ENCODE results near the gene CTNNBIP1.

The CTNNBIP1 gene

DNA sequence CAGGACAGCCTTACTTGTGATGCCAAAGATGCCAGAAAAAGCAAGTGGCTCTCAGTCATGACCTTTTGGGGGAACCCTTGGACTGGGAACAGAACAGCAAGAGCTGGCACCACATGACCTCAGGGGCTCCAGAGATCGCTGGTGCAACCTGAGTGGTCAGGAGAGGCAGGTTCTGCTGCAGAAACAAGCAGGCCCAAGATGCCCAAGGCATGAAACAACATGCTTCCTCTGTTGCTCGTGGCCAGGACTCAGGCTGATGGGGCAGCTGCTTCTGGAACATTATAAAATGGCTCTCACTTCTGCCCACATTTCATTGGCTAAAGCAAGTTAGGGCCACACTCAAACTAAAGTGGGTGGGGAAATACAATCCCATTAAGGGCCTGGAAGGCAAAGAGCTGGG lies 68.6 kb downstream of the CTNNBIP1 start:
- CTCF ChIA-PET: interaction anchor here (0.7 to 2.0 kb wide), 3 partner anchors 8 to 75 kb away, joined by 3 to 6 read pairs (median 4); no protein-coding TSS in a partner anchor
- Histone ChIP-seq H3K9me3 (ENCODE audit: control insufficient read depth, insufficient read depth, low read depth, low read length) (no peaks in the 10 kb centered on the region), H3K4me1 (ENCODE audit: control insufficient read depth, insufficient read depth, low read length) (no peaks in the 10 kb centered on the region), H3K36me3 (ENCODE audit: control insufficient read depth in 2 of 2, insufficient read depth in 1 of 2, low read length in 2 of 2) (no peaks in the 10 kb centered on the region), H3K27ac (ENCODE audit: extremely low read depth, low read depth, low read length) (no peak overlapping the region), H3K4me3 (ENCODE audit: low read depth, low read length) (no peak overlapping the region)
- POLR2A ChIA-PET: no interaction called here
- no peak for TF ChIP-seq ZNF544 (tag by site-specific recombination; IDR thresholded peaks at IDR 0.05)
- TF ChIP-seq TRIM28 (IDR thresholded peaks at IDR 0.05; ENCODE audit: borderline replicate concordance, low read length): peak; percentile 54; the same call in 1 of the 2 replicates

DNA sequence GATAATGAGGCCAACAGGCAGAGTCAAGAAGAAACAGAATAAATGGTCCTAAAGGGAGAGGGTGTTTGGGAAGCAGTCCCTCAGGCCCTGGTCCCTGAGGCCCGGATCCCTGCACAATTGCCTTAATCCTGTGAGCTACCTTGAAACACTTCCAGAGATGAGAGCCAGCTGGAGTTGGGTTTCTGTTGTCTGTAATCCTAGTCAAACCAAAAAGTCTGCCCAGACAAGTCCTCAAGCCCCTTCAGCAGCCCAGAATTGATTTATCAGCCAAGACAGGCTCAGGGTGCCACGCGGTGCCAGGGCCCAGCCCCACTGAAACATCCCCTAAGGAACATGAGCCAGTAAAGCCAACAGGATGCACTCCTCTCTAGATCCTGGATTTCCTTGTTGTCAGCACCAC lies 69.9 kb downstream of the CTNNBIP1 start:
- TF ChIP-seq ZBTB48 (tag by site-specific recombination; IDR thresholded peaks at IDR 0.05) (0 out of 2 replicates have a peak, but pooled peaks have one; percentile 15), GLIS2 (tag by site-specific recombination; IDR thresholded peaks at IDR 0.05) (no peak)
- Histone ChIP-seq H3K4me3 (ENCODE audit: low read depth, low read length) (no peak overlapping the region), H3K4me1 (ENCODE audit: control insufficient read depth, insufficient read depth, low read length) (no peaks in the 10 kb centered on the region), H3K36me3 (ENCODE audit: control insufficient read depth in 2 of 2, insufficient read depth in 1 of 2, low read length in 2 of 2) (no peaks in the 10 kb centered on the region), H3K9me3 (ENCODE audit: control insufficient read depth, insufficient read depth, low read depth, low read length) (no peaks in the 10 kb centered on the region), H3K27ac (ENCODE audit: extremely low read depth, low read depth, low read length) (no peak overlapping the region)
- POLR2A ChIA-PET: no interaction called here
- CTCF ChIA-PET: interaction anchor here (0.7 to 2.0 kb wide), 2 partner anchors 56 to 250 kb away, joined by 3 to 6 read pairs; no protein-coding TSS in a partner anchor

DNA sequence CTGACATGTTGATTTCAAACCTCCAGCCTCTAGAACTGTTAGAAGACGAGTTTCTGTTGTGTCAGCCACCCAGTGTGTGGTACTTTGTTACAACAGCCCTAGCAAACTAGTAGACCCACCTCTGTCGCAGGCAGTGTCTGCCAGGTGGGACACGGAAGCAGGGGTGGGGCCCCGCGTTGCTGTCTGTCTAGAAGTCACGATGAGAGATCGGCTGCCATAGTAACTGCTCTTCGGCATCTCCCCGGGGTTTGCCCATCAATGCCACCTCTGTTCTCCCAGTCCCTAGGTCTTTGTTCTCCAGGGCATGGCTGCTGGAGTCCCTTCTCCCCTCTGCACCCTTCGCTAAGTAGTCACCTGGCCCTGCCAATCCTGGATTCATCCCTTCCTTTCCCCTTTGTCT lies 71.1 kb downstream of the CTNNBIP1 start:
- H3K36me3 ChIP-seq (ENCODE audit: control insufficient read depth in 2 of 2, insufficient read depth in 1 of 2, low read length in 2 of 2): no peaks in the 10 kb centered on the region
- H3K27ac ChIP-seq (ENCODE audit: extremely low read depth, low read depth, low read length): no peak overlapping the region
- CTCF ChIA-PET: interaction anchor here (0.6 to 1.0 kb wide), 2 partner anchors 54 to 71 kb away, joined by 3 to 4 read pairs; no protein-coding TSS in a partner anchor
- TF ChIP-seq HOXC10 (CRISPR knock-in tag; IDR thresholded peaks at IDR 0.05): no peak
- TF ChIP-seq ZNF654 (tag by site-specific recombination; IDR thresholded peaks at IDR 0.05; ENCODE audit: low read depth): no peak
- TF ChIP-seq, protein P1, sequence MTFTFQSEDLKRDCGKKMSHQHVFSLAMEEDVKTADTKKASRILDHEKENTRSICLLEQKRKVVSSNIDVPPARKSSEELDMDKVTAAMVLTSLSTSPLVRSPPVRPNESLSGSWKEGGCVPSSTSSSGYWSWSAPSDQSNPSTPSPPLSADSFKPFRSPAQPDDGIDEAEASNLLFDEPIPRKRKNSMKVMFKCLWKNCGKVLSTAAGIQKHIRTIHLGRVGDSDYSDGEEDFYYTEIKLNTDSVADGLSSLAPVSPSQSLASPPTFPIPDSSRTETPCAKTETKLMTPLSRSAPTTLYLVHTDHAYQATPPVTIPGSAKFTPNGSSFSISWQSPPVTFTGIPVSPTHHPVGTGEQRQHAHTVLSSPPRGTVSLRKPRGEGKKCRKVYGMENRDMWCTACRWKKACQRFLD (tag by site-specific recombination; IDR thresholded peaks at IDR 0.05): no peak
- TF ChIP-seq ZNF112 (tag by site-specific recombination; IDR thresholded peaks at IDR 0.05): no peak
- TF ChIP-seq ZNF530 (tag by site-specific recombination; IDR thresholded peaks at IDR 0.05; ENCODE audit: low read depth): no peak
- TF ChIP-seq, protein P2, sequence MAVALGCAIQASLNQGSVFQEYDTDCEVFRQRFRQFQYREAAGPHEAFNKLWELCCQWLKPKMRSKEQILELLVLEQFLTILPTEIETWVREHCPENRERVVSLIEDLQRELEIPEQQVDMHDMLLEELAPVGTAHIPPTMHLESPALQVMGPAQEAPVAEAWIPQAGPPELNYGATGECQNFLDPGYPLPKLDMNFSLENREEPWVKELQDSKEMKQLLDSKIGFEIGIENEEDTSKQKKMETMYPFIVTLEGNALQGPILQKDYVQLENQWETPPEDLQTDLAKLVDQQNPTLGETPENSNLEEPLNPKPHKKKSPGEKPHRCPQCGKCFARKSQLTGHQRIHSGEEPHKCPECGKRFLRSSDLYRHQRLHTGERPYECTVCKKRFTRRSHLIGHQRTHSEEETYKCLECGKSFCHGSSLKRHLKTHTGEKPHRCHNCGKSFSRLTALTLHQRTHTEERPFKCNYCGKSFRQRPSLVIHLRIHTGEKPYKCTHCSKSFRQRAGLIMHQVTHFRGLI (tag by site-specific recombination; IDR thresholded peaks at IDR 0.05): no peak
- no peak for TF ChIP-seq ZNF561 (tag by site-specific recombination; IDR thresholded peaks at IDR 0.05; ENCODE audit: borderline replicate concordance)
- no peak for TF ChIP-seq ZNF350 (tag by site-specific recombination; IDR thresholded peaks at IDR 0.05)
- POLR2A ChIA-PET: no interaction called here
- no peaks in the 10 kb centered on the region for H3K4me1 ChIP-seq (ENCODE audit: control insufficient read depth, insufficient read depth, low read length)
- no peak overlapping the region for H3K4me3 ChIP-seq (ENCODE audit: low read depth, low read length)
- H3K9me3 ChIP-seq (ENCODE audit: control insufficient read depth, insufficient read depth, low read depth, low read length): no peaks in the 10 kb centered on the region

DNA sequence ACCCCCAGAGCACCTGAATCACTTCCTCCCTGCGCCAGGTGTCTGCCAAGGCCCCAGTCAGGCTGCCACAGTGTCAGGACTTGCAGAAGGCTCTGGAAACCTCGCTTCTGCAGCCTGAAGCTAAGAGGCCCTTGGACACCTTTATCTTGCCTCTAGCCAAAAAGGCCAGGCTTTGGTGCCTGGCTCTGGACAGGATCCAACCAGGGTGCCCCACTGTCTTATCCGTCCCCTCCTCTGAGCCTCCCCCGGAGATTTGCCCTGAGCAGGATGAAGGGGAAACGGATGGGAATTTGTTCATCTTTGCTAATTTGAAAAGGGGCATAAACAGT lies 73.5 kb downstream of the CTNNBIP1 start:
- ChIA-PET CTCF (interaction anchor here (0.5 kb wide), 1 partner anchor 79 kb away, joined by 4 read pairs; no protein-coding TSS in a partner anchor), POLR2A (no interaction called here)
- Histone ChIP-seq H3K36me3 (ENCODE audit: control insufficient read depth in 2 of 2, insufficient read depth in 1 of 2, low read length in 2 of 2) (no peaks in the 10 kb centered on the region), H3K4me3 (ENCODE audit: low read depth, low read length) (no peak overlapping the region), H3K9me3 (ENCODE audit: control insufficient read depth, insufficient read depth, low read depth, low read length) (no peaks in the 10 kb centered on the region), H3K27ac (ENCODE audit: extremely low read depth, low read depth, low read length) (no peak overlapping the region), H3K4me1 (ENCODE audit: control insufficient read depth, insufficient read depth, low read length) (no peaks in the 10 kb centered on the region)
- TF ChIP-seq, protein P3, sequence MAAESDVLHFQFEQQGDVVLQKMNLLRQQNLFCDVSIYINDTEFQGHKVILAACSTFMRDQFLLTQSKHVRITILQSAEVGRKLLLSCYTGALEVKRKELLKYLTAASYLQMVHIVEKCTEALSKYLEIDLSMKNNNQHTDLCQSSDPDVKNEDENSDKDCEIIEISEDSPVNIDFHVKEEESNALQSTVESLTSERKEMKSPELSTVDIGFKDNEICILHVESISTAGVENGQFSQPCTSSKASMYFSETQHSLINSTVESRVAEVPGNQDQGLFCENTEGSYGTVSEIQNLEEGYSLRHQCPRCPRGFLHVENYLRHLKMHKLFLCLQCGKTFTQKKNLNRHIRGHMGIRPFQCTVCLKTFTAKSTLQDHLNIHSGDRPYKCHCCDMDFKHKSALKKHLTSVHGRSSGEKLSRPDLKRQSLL (tag by site-specific recombination; IDR thresholded peaks at IDR 0.05): no peak
- TF ChIP-seq, protein P4, sequence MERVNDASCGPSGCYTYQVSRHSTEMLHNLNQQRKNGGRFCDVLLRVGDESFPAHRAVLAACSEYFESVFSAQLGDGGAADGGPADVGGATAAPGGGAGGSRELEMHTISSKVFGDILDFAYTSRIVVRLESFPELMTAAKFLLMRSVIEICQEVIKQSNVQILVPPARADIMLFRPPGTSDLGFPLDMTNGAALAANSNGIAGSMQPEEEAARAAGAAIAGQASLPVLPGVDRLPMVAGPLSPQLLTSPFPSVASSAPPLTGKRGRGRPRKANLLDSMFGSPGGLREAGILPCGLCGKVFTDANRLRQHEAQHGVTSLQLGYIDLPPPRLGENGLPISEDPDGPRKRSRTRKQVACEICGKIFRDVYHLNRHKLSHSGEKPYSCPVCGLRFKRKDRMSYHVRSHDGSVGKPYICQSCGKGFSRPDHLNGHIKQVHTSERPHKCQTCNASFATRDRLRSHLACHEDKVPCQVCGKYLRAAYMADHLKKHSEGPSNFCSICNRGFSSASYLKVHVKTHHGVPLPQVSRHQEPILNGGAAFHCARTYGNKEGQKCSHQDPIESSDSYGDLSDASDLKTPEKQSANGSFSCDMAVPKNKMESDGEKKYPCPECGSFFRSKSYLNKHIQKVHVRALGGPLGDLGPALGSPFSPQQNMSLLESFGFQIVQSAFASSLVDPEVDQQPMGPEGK (tag by site-specific recombination; IDR thresholded peaks at IDR 0.05): no peak
- TF ChIP-seq ZNF514 (tag by site-specific recombination; IDR thresholded peaks at IDR 0.05) (no peak), ZNF133 (tag by site-specific recombination; IDR thresholded peaks at IDR 0.05) (no peak), ZNF48 (tag by site-specific recombination; IDR thresholded peaks at IDR 0.05) (no peak), ZNF707 (tag by site-specific recombination; IDR thresholded peaks at IDR 0.05) (no peak), ZBTB17 (tag by site-specific recombination; IDR thresholded peaks at IDR 0.05) (no peak)

Measured in HEK293 (cell line).